OCI-LY1 (cell line): ENCODE data around the gene PCBD1.

ENCODE experiments used
- H2AFZ ChIP-seq: fragments of 200-600 bp; sonication (generic), shearing (Covaris generic); 2 replicates; pipeline ENCODE4 v1.6.0; 2014; ENCODE audit warnings: antibody characterized with exemption, mild to moderate bottlenecking, low read length
- H3F3A ChIP-seq: fragments of 200-600 bp; sonication (generic), shearing (Covaris generic); 2 replicates; pipeline ENCODE4 v1.6.0; 2014; ENCODE audit warnings: mild to moderate bottlenecking, antibody characterized with exemption, low read length, moderate library complexity; ENCODE audit not compliant: insufficient read depth
- H3K27ac ChIP-seq: fragments of 200-600 bp; sonication (generic); 2 replicates; pipeline ENCODE4 v1.5.1; 2014; ENCODE audit warnings: low read length, mixed run types, mild to moderate bottlenecking, low read depth; ENCODE audit not compliant: poor library complexity, severe bottlenecking
- H3K27me3 ChIP-seq: fragments of 200-600 bp; sonication (generic); 2 replicates; pipeline ENCODE4 v1.6.0; 2014; ENCODE audit warnings: antibody characterized with exemption, mild to moderate bottlenecking, low read length, moderate library complexity; ENCODE audit not compliant: insufficient read depth
- H3K36me3 ChIP-seq: fragments of 200-600 bp; sonication (generic); 2 replicates; pipeline ENCODE4 v1.6.1; 2014; ENCODE audit warnings: mild to moderate bottlenecking, antibody characterized with exemption, low read length, moderate library complexity, mixed read lengths; ENCODE audit not compliant: insufficient read depth
- H3K4me1 ChIP-seq: fragments of 200-600 bp; sonication (generic); 2 replicates; pipeline ENCODE4 v1.5.1; 2014; ENCODE audit warnings: mild to moderate bottlenecking, low read length, moderate library complexity; ENCODE audit not compliant: insufficient read depth, severe bottlenecking
- H3K4me2 ChIP-seq: fragments of 200-600 bp; sonication (generic), shearing (Covaris generic); 2 replicates; pipeline ENCODE4 v1.6.1; 2014; ENCODE audit warnings: low read length
- H3K4me3 ChIP-seq: fragments of 200-600 bp; sonication (generic); 2 replicates; pipeline ENCODE4 v1.5.1; 2014; ENCODE audit warnings: low read length, low read depth, mild to moderate bottlenecking, mixed read lengths; ENCODE audit not compliant: poor library complexity, severe bottlenecking
- H3K79me2 ChIP-seq: fragments of 200-600 bp; shearing (Covaris generic); 2 replicates; pipeline ENCODE4 v1.6.1; 2016; ENCODE audit warnings: mixed run types, low read length, mixed read lengths; ENCODE audit not compliant: insufficient read depth
- H3K9ac ChIP-seq: fragments of 200-600 bp; sonication (generic), shearing (Covaris generic); 2 replicates; pipeline ENCODE4 v1.6.1; 2014; ENCODE audit warnings: mild to moderate bottlenecking, low read length, mixed read lengths
- H3K9me2 ChIP-seq: fragments of 200-600 bp; sonication (generic), shearing (Covaris generic); 2 replicates; pipeline ENCODE4 v1.6.1; 2014; ENCODE audit warnings: low read depth, mild to moderate bottlenecking, low read length, mixed read lengths
- H3K9me3 ChIP-seq: fragments of 200-600 bp; shearing (Covaris generic); 2 replicates; pipeline ENCODE4 v1.6.1; 2014; ENCODE audit warnings: low read length, mixed read lengths
- H4K20me1 ChIP-seq: fragments of 200-600 bp; sonication (generic), shearing (Covaris generic); 2 replicates; pipeline ENCODE4 v1.6.0; 2016; ENCODE audit warnings: mild to moderate bottlenecking, low read length; ENCODE audit not compliant: insufficient read depth
- CTCF ChIP-seq: fragments of 200-600 bp; sonication (generic), shearing (Covaris generic); IDR thresholded peaks from 2 replicates; pipeline ENCODE4 v1.5.1; 2017; ENCODE audit warnings: mild to moderate bottlenecking, antibody characterized with exemption, low read length, moderate library complexity, mixed read lengths
- EZH2 ChIP-seq: fragments of 200-600 bp; sonication (generic), shearing (Covaris generic); IDR thresholded peaks from 2 replicates; pipeline ENCODE4 v1.8.0; 2017; ENCODE audit warnings: borderline replicate concordance, mixed run types, mild to moderate bottlenecking, antibody characterized with exemption, low read length, moderate library complexity, mixed read lengths

The PCBD1 gene

GRCh38 chr10:70907637-70908405, 19.5 kb upstream of the PCBD1 start:
- Histone ChIP-seq H3K4me2 (no peak overlapping the region), H2AFZ (no peak overlapping the region), H3K9me2 (no peaks in the 10 kb centered on the region), H4K20me1 (no peaks in the 10 kb centered on the region), H3K79me2 (no peaks in the 10 kb centered on the region), H3F3A (no peaks in the 10 kb centered on the region), H3K4me1 (no peaks in the 10 kb centered on the region), H3K4me3 (no peak overlapping the region), H3K27ac (no peak overlapping the region), H3K9me3 (no peaks in the 10 kb centered on the region), H3K9ac (no peak overlapping the region), H3K27me3 (peaks cover 6% of the 10 kb centered on the region), H3K36me3 (no peaks in the 10 kb centered on the region)
- TF ChIP-seq EZH2 (no peak), CTCF (no peak)

DNA sequence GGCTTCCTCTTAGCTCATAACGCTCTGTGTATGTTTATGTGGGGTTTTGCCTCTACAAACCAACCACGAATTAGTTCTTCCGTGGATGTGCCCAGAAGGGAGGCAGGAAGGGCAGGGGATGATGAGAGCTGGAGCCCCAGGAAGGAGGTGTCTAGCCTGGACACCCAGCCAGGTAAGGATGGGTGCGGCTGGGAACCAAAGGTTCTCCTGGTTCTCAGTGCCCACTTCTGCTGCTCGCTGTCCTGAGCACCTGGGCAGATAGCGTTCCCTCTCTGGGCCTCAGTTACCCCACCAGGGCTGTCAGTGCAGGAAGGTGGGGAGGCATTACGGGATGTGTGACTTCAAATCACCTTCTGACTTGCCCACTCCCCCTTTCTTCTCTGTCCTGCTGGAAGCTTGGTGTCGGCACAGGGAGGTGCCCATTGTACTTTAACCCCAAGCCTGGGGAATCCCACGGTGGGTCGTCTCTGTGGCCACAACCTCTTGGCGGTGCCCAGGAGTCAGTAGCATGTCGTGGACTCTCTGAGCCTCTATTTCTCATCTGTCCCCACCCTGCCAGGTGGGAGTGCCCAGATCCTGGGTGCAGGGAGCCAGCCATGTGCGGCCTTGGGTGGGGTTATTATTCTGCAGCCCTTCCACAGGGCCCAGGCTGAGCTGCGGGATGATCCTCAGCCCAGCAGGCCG, 18.7 kb upstream of the PCBD1 start:
- Histone ChIP-seq H3K9me3 (no peaks in the 10 kb centered on the region), H3K9ac (no peak overlapping the region), H3K27me3 (peaks cover 8% of the 10 kb centered on the region), H3K36me3 (no peaks in the 10 kb centered on the region), H3K79me2 (no peaks in the 10 kb centered on the region), H3F3A (no peaks in the 10 kb centered on the region), H3K4me1 (no peaks in the 10 kb centered on the region), H3K4me3 (no peak overlapping the region), H3K9me2 (no peaks in the 10 kb centered on the region), H3K27ac (no peak overlapping the region), H3K4me2 (no peak overlapping the region), H2AFZ (no peak overlapping the region), H4K20me1 (no peaks in the 10 kb centered on the region)
- TF ChIP-seq EZH2 (no peak), CTCF (no peak)

DNA sequence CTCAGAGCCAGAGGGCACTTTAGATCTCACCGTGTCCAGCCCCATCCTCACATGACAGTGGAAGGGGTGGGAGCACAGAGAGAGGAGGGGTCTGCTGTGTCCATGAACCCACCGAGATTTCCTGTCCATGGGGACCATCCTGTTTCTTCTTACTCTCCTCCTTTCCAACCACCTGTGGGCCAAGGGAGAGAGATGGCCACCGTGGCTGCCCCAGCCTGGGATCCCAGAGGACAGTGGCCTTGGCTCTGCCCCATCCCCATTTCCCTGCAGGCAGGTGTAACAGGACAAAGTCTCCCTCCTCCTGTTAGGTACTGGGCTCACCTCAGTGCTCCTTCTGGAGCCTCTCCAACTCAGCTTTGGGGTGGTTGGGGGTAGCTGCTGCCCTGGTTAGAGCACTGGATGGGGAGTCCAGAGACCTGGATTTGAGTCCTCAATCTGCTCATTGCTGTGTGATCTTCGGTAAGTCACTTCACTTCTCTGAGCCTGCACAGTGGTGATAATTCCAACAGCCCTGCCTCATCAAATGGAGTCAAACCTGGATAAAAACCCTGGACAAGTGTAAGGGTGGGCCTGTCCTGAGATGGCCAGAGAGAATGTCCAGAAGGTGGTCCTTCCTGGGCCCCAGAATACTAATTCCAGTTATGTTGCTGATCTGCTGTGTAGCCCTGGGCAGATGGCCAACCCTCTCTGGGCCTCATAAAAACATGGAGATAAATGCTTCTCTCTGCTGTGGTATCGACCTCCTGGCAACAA, 17.8 kb upstream of the PCBD1 start:
- Histone ChIP-seq H3K27ac (no peak overlapping the region), H3K36me3 (no peaks in the 10 kb centered on the region), H3K4me3 (no peak overlapping the region), H3K27me3 (peaks cover 8% of the 10 kb centered on the region), H3F3A (no peaks in the 10 kb centered on the region), H3K9ac (no peak overlapping the region), H3K4me1 (no peaks in the 10 kb centered on the region), H3K79me2 (no peaks in the 10 kb centered on the region), H2AFZ (no peak overlapping the region), H3K9me2 (no peaks in the 10 kb centered on the region), H3K4me2 (no peak overlapping the region), H4K20me1 (no peaks in the 10 kb centered on the region), H3K9me3 (no peaks in the 10 kb centered on the region)
- TF ChIP-seq CTCF (no peak), EZH2 (no peak)
